ENCODE results near the gene EXD2. TPM values are rescaled to one million over a fixed set of nuclear protein-coding genes. Genes with fewer than 3 reads are reported as not detected.
"Not testable (repeated sequence)": the region's sequence is repeated elsewhere in the genome, so short reads cannot be mapped to it uniquely, and the experiment has no call there.

Gene EXD2
- total RNA-seq, 2 experiments from 2014 or later: 10.5 to 11.5 TPM

GRCh38 chr14:69153873-69154270 is 37.4 kb upstream of the EXD2 start:
- Mint-ChIP-seq H3K9me3 (no peaks in the 10 kb centered on the region), H3K4me3 (peak overlapping the region; percentile 81), H3K36me3 (peaks cover 6% of the 10 kb centered on the region), H3K27ac (peak overlapping the region; percentile 75), H3K4me1 (ENCODE audit: low read depth) (peaks cover 29% of the 10 kb centered on the region), H3K27me3 (no peaks in the 10 kb centered on the region)
- ChIA-PET POLR2A (interaction anchor here (0.8 to 1.6 kb wide), 3 partner anchors 38 to 613 kb away, joined by 3 to 5 read pairs (median 3); partner anchors contain the start of genes ERH, SLC39A9 and SRSF5), CTCF (interaction anchor here (0.6 to 10.6 kb wide), 4 partner anchors 16 to 244 kb away, joined by 3 to 146 read pairs (median 3); no protein-coding TSS in a partner anchor)
- DNase-seq: peak; percentile 14
- intact Hi-C loops (cut with micrococcal nuclease): loop anchor here (1.0 to 5.0 kb wide), 4 partner anchors 25 to 1457 kb away; partner anchors contain the start of genes COX16, RDH11 and SUSD6

DNA sequence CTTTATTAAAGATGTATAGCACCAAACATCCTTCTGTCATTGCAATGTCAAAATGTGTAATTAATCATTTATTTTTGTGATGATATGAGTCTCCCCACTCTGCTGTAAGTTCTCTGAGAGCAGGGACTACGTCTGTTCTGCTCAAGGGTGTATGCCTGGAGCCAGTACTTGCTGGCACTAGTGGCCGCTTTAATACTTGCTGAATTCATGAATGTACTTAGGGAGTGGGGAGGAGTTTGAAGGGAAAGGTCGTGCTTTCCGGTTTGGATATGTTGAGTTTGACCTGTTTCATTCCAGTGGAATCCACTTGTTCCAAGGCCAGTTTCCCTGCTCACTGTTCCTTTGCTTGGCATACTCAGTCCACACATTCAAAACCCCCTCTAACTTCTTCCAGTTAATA is 36.5 kb upstream of the EXD2 start:
- CTCF ChIA-PET: interaction anchor here (0.8 to 10.6 kb wide), 2 partner anchors 23 to 67 kb away, joined by 3 to 146 read pairs; no protein-coding TSS in a partner anchor
- no peaks in the 10 kb centered on the region for H3K27me3 Mint-ChIP-seq
- no peak overlapping the region for H3K27ac Mint-ChIP-seq
- no peak overlapping the region for H3K4me3 Mint-ChIP-seq
- peaks cover 4% of the 10 kb centered on the region for H3K36me3 Mint-ChIP-seq
- H3K9me3 Mint-ChIP-seq: no peaks in the 10 kb centered on the region
- no peak for DNase-seq
- intact Hi-C loops (cut with micrococcal nuclease): loop anchor here (5.0 kb wide), 3 partner anchors 458 to 1457 kb away; partner anchors contain the start of genes COX16, RDH11 and SUSD6
- H3K4me1 Mint-ChIP-seq (ENCODE audit: low read depth): peaks cover 20% of the 10 kb centered on the region
- POLR2A ChIA-PET: interaction anchor here (0.8 kb wide), 1 partner anchor 37 kb away, joined by 3 read pairs; no protein-coding TSS in a partner anchor

DNA sequence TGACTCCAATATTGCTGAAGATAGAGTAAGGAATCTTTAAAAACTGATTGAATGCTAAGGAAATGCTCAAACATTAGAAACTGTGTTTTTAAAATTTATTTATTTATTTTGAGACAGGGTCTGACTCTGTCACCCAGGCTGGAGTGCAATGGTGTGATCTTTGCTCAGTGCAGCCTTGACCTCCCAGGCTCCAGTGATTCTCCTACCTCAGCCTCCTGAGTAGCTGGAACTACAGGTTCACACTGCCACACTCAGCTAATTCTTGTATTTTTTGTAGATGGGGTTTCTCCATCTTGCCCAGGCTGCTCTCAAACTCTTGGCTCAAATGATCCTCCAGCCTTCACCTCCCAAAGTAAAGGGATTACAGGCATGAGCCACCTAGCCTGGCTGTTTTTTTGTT is 35.1 kb upstream of the EXD2 start:
- no peaks in the 10 kb centered on the region for H3K9me3 Mint-ChIP-seq
- POLR2A ChIA-PET: no interaction called here
- intact Hi-C loops (cut with micrococcal nuclease): no loop called here
- no peak for DNase-seq
- H3K27me3 Mint-ChIP-seq: peaks cover 6% of the 10 kb centered on the region
- peaks cover 7% of the 10 kb centered on the region for H3K4me1 Mint-ChIP-seq (ENCODE audit: low read depth)
- H3K27ac Mint-ChIP-seq: no peak overlapping the region
- H3K36me3 Mint-ChIP-seq: peaks cover 4% of the 10 kb centered on the region
- CTCF ChIA-PET: no interaction called here
- no peak overlapping the region for H3K4me3 Mint-ChIP-seq

- no peak for DNase-seq
- ChIA-PET CTCF (interaction anchor here (1.0 kb wide), 1 partner anchor 10 kb away, joined by 4 read pairs; no protein-coding TSS in a partner anchor), POLR2A (no interaction called here)
- Mint-ChIP-seq H3K9me3 (peaks cover 18% of the 10 kb centered on the region), H3K27me3 (peaks cover 15% of the 10 kb centered on the region), H3K4me1 (ENCODE audit: low read depth) (no peaks in the 10 kb centered on the region), H3K4me3 (no peak overlapping the region), H3K27ac (no peak overlapping the region), H3K36me3 (peaks cover 6% of the 10 kb centered on the region)
- intact Hi-C loops (cut with micrococcal nuclease): no loop called here
These were observed 29.7 kb upstream of the EXD2 start for GRCh38 chr14:69161590-69161989.

DNA sequence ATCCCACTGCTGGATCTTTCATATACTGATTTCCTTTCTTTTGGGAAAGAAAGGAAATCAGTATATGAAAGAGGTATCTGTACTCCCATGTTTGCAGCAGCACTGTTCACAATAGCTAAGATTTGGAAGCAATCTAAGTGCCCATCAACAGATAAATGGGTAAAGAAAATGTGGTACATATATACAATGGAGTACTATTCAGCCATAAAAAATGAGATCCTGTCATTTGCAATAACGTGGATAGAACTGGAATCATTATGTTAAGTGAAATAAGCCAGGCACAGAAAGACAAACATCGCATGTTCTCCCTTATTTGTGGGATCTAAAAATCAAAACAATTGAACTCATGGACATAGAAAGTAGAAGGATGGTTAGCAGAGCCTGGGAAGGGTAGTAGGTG is 25.5 kb upstream of the EXD2 start:
- H3K27me3 Mint-ChIP-seq; H3K36me3 Mint-ChIP-seq; CTCF ChIA-PET; POLR2A ChIA-PET; H3K27ac Mint-ChIP-seq; H3K4me3 Mint-ChIP-seq; DNase-seq; H3K4me1 Mint-ChIP-seq (ENCODE audit: low read depth); intact Hi-C loops (cut with micrococcal nuclease): not testable (repeated sequence)
- peaks cover 18% of the 10 kb centered on the region for H3K9me3 Mint-ChIP-seq

GRCh38 chr14:69170839-69171238 is 20.5 kb upstream of the EXD2 start:
- no peaks in the 10 kb centered on the region for H3K27me3 Mint-ChIP-seq
- no peaks in the 10 kb centered on the region for H3K4me1 Mint-ChIP-seq (ENCODE audit: low read depth)
- H3K9me3 Mint-ChIP-seq: no peaks in the 10 kb centered on the region
- ChIA-PET CTCF (no interaction called here), POLR2A (no interaction called here)
- H3K36me3 Mint-ChIP-seq: no peaks in the 10 kb centered on the region
- no peak overlapping the region for H3K27ac Mint-ChIP-seq
- no peak overlapping the region for H3K4me3 Mint-ChIP-seq
- DNase-seq: no peak
- intact Hi-C loops (cut with micrococcal nuclease): no loop called here

GRCh38 chr14:69171569-69171968 is 19.7 kb upstream of the EXD2 start:
- H3K4me1 Mint-ChIP-seq (ENCODE audit: low read depth): no peaks in the 10 kb centered on the region
- DNase-seq: no peak
- H3K27ac Mint-ChIP-seq: no peak overlapping the region
- H3K4me3 Mint-ChIP-seq: no peak overlapping the region
- H3K27me3 Mint-ChIP-seq: no peaks in the 10 kb centered on the region
- no peaks in the 10 kb centered on the region for H3K36me3 Mint-ChIP-seq
- POLR2A ChIA-PET: no interaction called here
- CTCF ChIA-PET: no interaction called here
- intact Hi-C loops (cut with micrococcal nuclease): no loop called here
- no peaks in the 10 kb centered on the region for H3K9me3 Mint-ChIP-seq

DNA sequence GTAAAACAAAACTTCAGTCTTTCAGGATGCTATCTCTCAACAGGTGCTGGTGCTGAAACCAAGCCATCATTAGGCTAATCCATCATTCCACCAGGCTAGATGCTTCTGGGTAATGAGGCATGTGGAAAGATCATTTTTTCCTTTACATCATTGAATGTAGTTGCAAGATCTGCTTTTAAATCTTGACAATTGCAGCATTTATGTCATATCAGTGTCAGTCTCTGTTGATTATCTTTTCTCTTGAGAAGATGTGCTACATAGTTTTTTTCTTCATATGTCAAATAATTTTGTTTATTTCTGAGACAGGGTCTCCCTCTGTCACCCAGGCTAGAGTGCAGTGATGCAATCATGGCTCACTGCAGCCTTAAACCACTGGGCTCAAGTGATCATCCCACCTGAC is 16.2 kb upstream of the EXD2 start:
- Mint-ChIP-seq H3K9me3 (no peaks in the 10 kb centered on the region), H3K27me3 (no peaks in the 10 kb centered on the region), H3K36me3 (no peaks in the 10 kb centered on the region), H3K27ac (no peak overlapping the region), H3K4me3 (no peak overlapping the region), H3K4me1 (ENCODE audit: low read depth) (no peaks in the 10 kb centered on the region)
- ChIA-PET POLR2A (no interaction called here), CTCF (interaction anchor here (0.7 kb wide), 1 partner anchor 68 kb away, joined by 3 read pairs; no protein-coding TSS in a partner anchor)
- no peak for DNase-seq
- intact Hi-C loops (cut with micrococcal nuclease): no loop called here

GRCh38 chr14:69181491-69181890 is 9.8 kb upstream of the EXD2 start:
- H3K4me3 Mint-ChIP-seq: no peak overlapping the region
- DNase-seq: no peak
- H3K9me3 Mint-ChIP-seq: no peaks in the 10 kb centered on the region
- no peaks in the 10 kb centered on the region for H3K27me3 Mint-ChIP-seq
- intact Hi-C loops (cut with micrococcal nuclease): no loop called here
- no peak overlapping the region for H3K27ac Mint-ChIP-seq
- H3K36me3 Mint-ChIP-seq: no peaks in the 10 kb centered on the region
- ChIA-PET POLR2A (no interaction called here), CTCF (no interaction called here)
- no peaks in the 10 kb centered on the region for H3K4me1 Mint-ChIP-seq (ENCODE audit: low read depth)

GRCh38 chr14:69182580-69182979 is 8.7 kb upstream of the EXD2 start:
- H3K27ac Mint-ChIP-seq; H3K4me3 Mint-ChIP-seq; POLR2A ChIA-PET; H3K9me3 Mint-ChIP-seq; intact Hi-C loops (cut with micrococcal nuclease); CTCF ChIA-PET; H3K36me3 Mint-ChIP-seq; H3K4me1 Mint-ChIP-seq (ENCODE audit: low read depth); DNase-seq; H3K27me3 Mint-ChIP-seq: not testable (repeated sequence)

DNA sequence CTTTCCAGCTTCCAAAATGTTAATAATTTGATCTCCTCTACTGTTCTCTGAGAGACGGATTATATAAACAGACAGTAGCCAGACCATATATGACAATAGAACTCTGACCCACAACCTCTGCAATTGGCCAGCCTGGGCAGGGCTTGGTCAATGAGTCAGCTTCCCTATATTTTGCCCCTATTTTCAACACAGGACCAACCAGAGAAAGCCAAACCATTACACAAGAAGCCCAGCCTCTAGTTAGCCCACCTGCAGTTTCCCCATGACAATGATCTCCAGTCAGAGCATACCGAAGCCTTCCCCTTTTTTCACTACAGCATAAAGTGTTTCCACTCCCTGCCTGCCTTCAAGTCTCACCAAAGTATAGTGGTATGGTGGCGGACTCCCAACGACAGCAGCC is 7.6 kb upstream of the EXD2 start:
- H3K36me3 Mint-ChIP-seq: no peaks in the 10 kb centered on the region
- H3K4me1 Mint-ChIP-seq (ENCODE audit: low read depth): no peaks in the 10 kb centered on the region
- CTCF ChIA-PET: no interaction called here
- no peaks in the 10 kb centered on the region for H3K27me3 Mint-ChIP-seq
- DNase-seq: no peak
- intact Hi-C loops (cut with micrococcal nuclease): no loop called here
- no peak overlapping the region for H3K4me3 Mint-ChIP-seq
- no peaks in the 10 kb centered on the region for H3K9me3 Mint-ChIP-seq
- no peak overlapping the region for H3K27ac Mint-ChIP-seq
- POLR2A ChIA-PET: no interaction called here

DNA sequence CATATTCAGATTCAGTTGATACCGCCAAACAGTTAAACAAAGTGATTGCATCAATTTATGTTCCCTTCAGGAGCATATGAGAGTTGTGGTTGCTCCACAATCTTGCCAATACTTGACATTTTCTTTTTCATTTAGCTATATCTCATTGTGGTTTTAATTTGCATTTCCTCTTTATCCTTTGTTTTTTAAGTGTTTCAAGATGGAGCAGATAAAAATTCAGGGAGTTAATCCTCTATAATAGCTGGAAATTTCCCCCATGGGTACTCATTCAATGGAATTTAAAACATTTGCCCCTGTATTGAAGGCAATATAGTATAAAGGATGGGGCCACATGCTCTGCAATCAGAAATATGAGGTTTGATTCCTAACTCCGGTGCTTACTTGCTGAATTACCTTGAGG is 1.1 kb upstream of the EXD2 start:
- no peaks in the 10 kb centered on the region for H3K36me3 Mint-ChIP-seq
- H3K4me3 Mint-ChIP-seq: no peak overlapping the region
- CTCF ChIA-PET: interaction anchor here (1.8 to 2.5 kb wide), 2 partner anchors 61 to 279 kb away, joined by 7 to 14 read pairs; no protein-coding TSS in a partner anchor
- no peak for DNase-seq
- H3K4me1 Mint-ChIP-seq (ENCODE audit: low read depth): peaks cover 12% of the 10 kb centered on the region
- intact Hi-C loops (cut with micrococcal nuclease): loop anchor here (2.0 kb wide), 1 partner anchor 61 kb away; no protein-coding TSS in a partner anchor
- POLR2A ChIA-PET: interaction anchor here (0.9 kb wide), 1 partner anchor 207 kb away, joined by 3 read pairs; no protein-coding TSS in a partner anchor
- H3K9me3 Mint-ChIP-seq: no peaks in the 10 kb centered on the region
- H3K27me3 Mint-ChIP-seq: no peaks in the 10 kb centered on the region
- no peak overlapping the region for H3K27ac Mint-ChIP-seq

GRCh38 chr14:69193721-69194120 is 2.4 kb downstream of the EXD2 start:
- H3K36me3 Mint-ChIP-seq: no peaks in the 10 kb centered on the region
- CTCF ChIA-PET: interaction anchor here (0.7 to 1.1 kb wide), 2 partner anchors 64 to 67 kb away, joined by 3 read pairs; no protein-coding TSS in a partner anchor
- intact Hi-C loops (cut with micrococcal nuclease): no loop called here
- H3K4me3 Mint-ChIP-seq: no peak overlapping the region
- H3K27ac Mint-ChIP-seq: no peak overlapping the region
- no peak for DNase-seq
- peaks cover 14% of the 10 kb centered on the region for H3K4me1 Mint-ChIP-seq (ENCODE audit: low read depth)
- POLR2A ChIA-PET: no interaction called here
- H3K27me3 Mint-ChIP-seq: no peaks in the 10 kb centered on the region
- H3K9me3 Mint-ChIP-seq: no peaks in the 10 kb centered on the region

Data from activated CD4-positive, alpha-beta memory T cell treated with anti-CD3 and anti-CD28 coated beads for 36 hours (primary cell).